Neuron (in vitro differentiated cells): ENCODE measurements around the gene FANK1.
"Not testable (repeated sequence)": the region's sequence is repeated elsewhere in the genome, so short reads cannot be mapped to it uniquely, and the experiment has no call there.

Source experiments
- H2AFZ ChIP-seq: one replicate; pipeline ENCODE4 v1.6.1; 2013; ENCODE audit warnings: low read depth, mild to moderate bottlenecking, inconsistent platforms, low read length, moderate library complexity
- H3K27me3 ChIP-seq: one replicate; pipeline ENCODE4 v1.6.1; 2013; ENCODE audit warnings: low read length; ENCODE audit not compliant: insufficient read depth
- H3K36me3 ChIP-seq: one replicate; pipeline ENCODE4 v1.6.1; 2013; ENCODE audit warnings: low read length; ENCODE audit not compliant: insufficient read depth
- H3K4me1 ChIP-seq: one replicate; pipeline ENCODE4 v1.6.1; 2013; ENCODE audit warnings: low read length; ENCODE audit not compliant: insufficient read depth
- H3K4me3 ChIP-seq: 2 replicates; pipeline ENCODE4 v1.5.1; 2013; ENCODE audit warnings: mild to moderate bottlenecking, low read length, moderate library complexity
- H3K9me3 ChIP-seq: one replicate; pipeline ENCODE4 v1.6.1; 2013; ENCODE audit warnings: low read length

FANK1 gene

GRCh38 chr10:125927265-125927664, 30.9 kb downstream of the FANK1 start:
- not testable (repeated sequence) for H3K4me3 ChIP-seq, H3K4me1 ChIP-seq, H3K9me3 ChIP-seq, H3K36me3 ChIP-seq, H3K27me3 ChIP-seq, H2AFZ ChIP-seq

- Histone ChIP-seq H3K4me3 (no peak overlapping the region), H3K36me3 (no peaks in the 10 kb centered on the region), H3K9me3 (no peaks in the 10 kb centered on the region), H2AFZ (no peak overlapping the region), H3K27me3 (no peaks in the 10 kb centered on the region), H3K4me1 (no peaks in the 10 kb centered on the region)
These were observed 32.7 kb downstream of the FANK1 start for GRCh38 chr10:125928928-125929585.

- no peaks in the 10 kb centered on the region for H3K36me3 ChIP-seq
- H3K4me3 ChIP-seq = no peak overlapping the region
- no peaks in the 10 kb centered on the region for H3K27me3 ChIP-seq
- no peaks in the 10 kb centered on the region for H3K4me1 ChIP-seq
- H2AFZ ChIP-seq = no peak overlapping the region
- no peaks in the 10 kb centered on the region for H3K9me3 ChIP-seq
These were observed 33.3 kb downstream of the FANK1 start for GRCh38 chr10:125929618-125930017.

- no peaks in the 10 kb centered on the region for H3K36me3 ChIP-seq
- H3K4me3 ChIP-seq = no peak overlapping the region
- no peak overlapping the region for H2AFZ ChIP-seq
- H3K9me3 ChIP-seq = no peaks in the 10 kb centered on the region
- no peaks in the 10 kb centered on the region for H3K4me1 ChIP-seq
- no peaks in the 10 kb centered on the region for H3K27me3 ChIP-seq
These were observed 37.3 kb downstream of the FANK1 start for GRCh38 chr10:125933693-125934092.

GRCh38 chr10:125936331-125936730, 40.0 kb downstream of the FANK1 start:
- no peaks in the 10 kb centered on the region for H3K9me3 ChIP-seq
- H3K36me3 ChIP-seq = no peaks in the 10 kb centered on the region
- no peak overlapping the region for H3K4me3 ChIP-seq
- no peak overlapping the region for H2AFZ ChIP-seq
- H3K4me1 ChIP-seq = no peaks in the 10 kb centered on the region
- H3K27me3 ChIP-seq = no peaks in the 10 kb centered on the region

GRCh38 chr10:125940515-125940914, 44.2 kb downstream of the FANK1 start:
- Histone ChIP-seq H3K4me3 (no peak overlapping the region), H3K36me3 (no peaks in the 10 kb centered on the region), H3K4me1 (no peaks in the 10 kb centered on the region), H3K27me3 (no peaks in the 10 kb centered on the region), H2AFZ (no peak overlapping the region), H3K9me3 (no peaks in the 10 kb centered on the region)

GRCh38 chr10:125951290-125951689, 54.9 kb downstream of the FANK1 start:
- Histone ChIP-seq H3K27me3 (no peaks in the 10 kb centered on the region), H3K4me1 (no peaks in the 10 kb centered on the region), H3K4me3 (no peak overlapping the region), H3K9me3 (peaks cover 9% of the 10 kb centered on the region), H2AFZ (no peak overlapping the region), H3K36me3 (no peaks in the 10 kb centered on the region)

GRCh38 chr10:125953778-125954385, 57.5 kb downstream of the FANK1 start:
- peaks cover 9% of the 10 kb centered on the region for H3K9me3 ChIP-seq
- H2AFZ ChIP-seq = no peak overlapping the region
- H3K36me3 ChIP-seq = no peaks in the 10 kb centered on the region
- no peak overlapping the region for H3K4me3 ChIP-seq
- no peaks in the 10 kb centered on the region for H3K27me3 ChIP-seq
- no peaks in the 10 kb centered on the region for H3K4me1 ChIP-seq

- Histone ChIP-seq H3K4me1 (no peaks in the 10 kb centered on the region), H3K4me3 (no peak overlapping the region), H3K27me3 (no peaks in the 10 kb centered on the region), H3K9me3 (peaks cover 11% of the 10 kb centered on the region), H3K36me3 (no peaks in the 10 kb centered on the region), H2AFZ (no peak overlapping the region)
These were observed 59.4 kb downstream of the FANK1 start for GRCh38 chr10:125955766-125956165.

- Histone ChIP-seq H3K36me3 (no peaks in the 10 kb centered on the region), H3K4me1 (no peaks in the 10 kb centered on the region), H2AFZ (no peak overlapping the region), H3K27me3 (no peaks in the 10 kb centered on the region), H3K9me3 (peaks cover 2% of the 10 kb centered on the region), H3K4me3 (no peak overlapping the region)
These were observed 65.4 kb downstream of the FANK1 start for GRCh38 chr10:125961743-125962142.

- no peaks in the 10 kb centered on the region for H3K36me3 ChIP-seq
- H3K9me3 ChIP-seq = peaks cover 2% of the 10 kb centered on the region
- H3K4me1 ChIP-seq = no peaks in the 10 kb centered on the region
These were observed 65.8 kb downstream of the FANK1 start for GRCh38 chr10:125962200-125962599.

GRCh38 chr10:125964558-125964957, 68.2 kb downstream of the FANK1 start:
- Histone ChIP-seq H3K4me1 (no peaks in the 10 kb centered on the region), H3K4me3 (no peak overlapping the region), H3K27me3 (no peaks in the 10 kb centered on the region), H3K36me3 (no peaks in the 10 kb centered on the region), H3K9me3 (peaks cover 2% of the 10 kb centered on the region), H2AFZ (no peak overlapping the region)

More at GRCh38 chr10:125962200-125962599, 65.8 kb downstream of the FANK1 start:
- H3K27me3 ChIP-seq = no peaks in the 10 kb centered on the region
- H3K4me3 ChIP-seq = no peak overlapping the region
- no peak overlapping the region for H2AFZ ChIP-seq

GRCh38 chr10:125967533-125967932, 71.2 kb downstream of the FANK1 start:
- Histone ChIP-seq H3K9me3 (peaks cover under 1% of the 10 kb centered on the region), H3K27me3 (no peaks in the 10 kb centered on the region), H3K4me3 (no peak overlapping the region), H3K4me1 (no peaks in the 10 kb centered on the region), H2AFZ (no peak overlapping the region), H3K36me3 (no peaks in the 10 kb centered on the region)
